SH-SY5Y (cell line): ENCODE data around the gene DBNDD2.

ENCODE experiments used
- GATA2 ChIP-seq: IDR thresholded peaks from 2 replicates; pipeline ENCODE4 v1.6.1; 2011; ENCODE audit warnings: mild to moderate bottlenecking, low read depth, low read length
- GATA3 ChIP-seq: IDR thresholded peaks from 2 replicates; pipeline ENCODE4 v1.6.1; 2011; ENCODE audit warnings: low read depth, mild to moderate bottlenecking, low read length, moderate library complexity

DBNDD2 gene

GRCh38 chr20:45402946-45403345, 5.1 kb upstream of the DBNDD2 start:
- TF ChIP-seq GATA3 (no peak), GATA2 (no peak)

GRCh38 chr20:45404438-45404837, 3.7 kb upstream of the DBNDD2 start:
- no peak for TF ChIP-seq GATA3
- TF ChIP-seq GATA2: no peak

- TF ChIP-seq GATA2 (no peak), GATA3 (no peak)
Measured at GRCh38 chr20:45405571-45406259, 2.4 kb upstream of the DBNDD2 start.

- TF ChIP-seq GATA3 (no peak), GATA2 (no peak)
Measured at GRCh38 chr20:45406260-45407066, 1.6 kb upstream of the DBNDD2 start.

- TF ChIP-seq GATA2 (no peak), GATA3 (no peak)
Measured at GRCh38 chr20:45407067-45407745, 883 bp upstream of the DBNDD2 start.

GRCh38 chr20:45408646-45409213, 641 bp downstream of the DBNDD2 start:
- no peak for TF ChIP-seq GATA2
- TF ChIP-seq GATA3: no peak

GRCh38 chr20:45409521-45410272, 1.6 kb downstream of the DBNDD2 start:
- TF ChIP-seq GATA3 (no peak), GATA2 (no peak)

GRCh38 chr20:45410887-45411286, 2.8 kb downstream of the DBNDD2 start:
- TF ChIP-seq GATA3: no peak
- TF ChIP-seq GATA2: no peak

GRCh38 chr20:45412653-45413052, 4.6 kb downstream of the DBNDD2 start:
- no peak for TF ChIP-seq GATA3

- no peak for TF ChIP-seq GATA3
- no peak for TF ChIP-seq GATA2
Measured at GRCh38 chr20:45413479-45413878, 5.4 kb downstream of the DBNDD2 start.

GRCh38 chr20:45415822-45416637, 7.9 kb downstream of the DBNDD2 start, which contains the start of gene PIGT:
Gene PIGT (plus strand): TSS chr20:45416141. CDS start chr20:45416157, 16 bp downstream.
- TF ChIP-seq GATA3 (no peak), GATA2 (peak; percentile 47; the same call in 1 of the 2 replicates)

GRCh38 chr20:45416917-45417316, 8.8 kb downstream of the DBNDD2 start:
- no peak for TF ChIP-seq GATA3
- no peak for TF ChIP-seq GATA2

- TF ChIP-seq GATA3: no peak
Measured at GRCh38 chr20:45419188-45420091, 11.4 kb downstream of the DBNDD2 start.
